Panc1 (cell line): Measurements from ENCODE around the gene RD3L. TPM values are rescaled to one million over a fixed set of nuclear protein-coding genes. Genes with fewer than 3 reads are reported as not detected.

Source experiments
- total RNA-seq: library from RNA; stranded (reverse); gene quantifications from one replicate; pipeline ENCODE4 v1.2.1, GENCODE V29; 2021; ENCODE audit not compliant: unreplicated experiment

RD3L gene
- total RNA-seq, 1 experiment from 2014 or later, result not detected

Other genes starting within 250 kb of the RD3L start
- 36.8 TPM for gene XRCC3, start 227.1 kb downstream of the RD3L start, total RNA-seq
- 41.8 TPM for gene ZFYVE21, start 226.7 kb downstream of the RD3L start, total RNA-seq
- gene PPP1R13B, start 95.0 kb downstream of the RD3L start, total RNA-seq, result 19.0 TPM
- gene TDRD9, start 14.1 kb downstream of the RD3L start, total RNA-seq, result not detected
- gene ASPG, start 143.2 kb upstream of the RD3L start, total RNA-seq, result not detected
- gene KIF26A, start 196.1 kb upstream of the RD3L start, total RNA-seq, result 4.4 TPM